GM21737 (cell line): ENCODE measurements around the gene IGF1R.

Experiments used
- ATAC-seq: cut with Tn5 transposase; IDR thresholded peaks from one replicate; pipeline ENCODE4 v1.9.1; 2021; ENCODE audit warnings: mild to moderate bottlenecking, moderate library complexity; ENCODE audit not compliant: unreplicated experiment

IGF1R gene

GRCh38 chr15:98669638-98670037, 21.3 kb downstream of the IGF1R start:
- no peak for ATAC-seq

GRCh38 chr15:98671060-98672008, 23.0 kb downstream of the IGF1R start:
- no peak for ATAC-seq

GRCh38 chr15:98673133-98673532, 24.8 kb downstream of the IGF1R start:
- ATAC-seq: no peak

- ATAC-seq: no peak
These were observed 26.0 kb downstream of the IGF1R start for GRCh38 chr15:98674336-98674735.

- no peak for ATAC-seq
These were observed 28.4 kb downstream of the IGF1R start for GRCh38 chr15:98676586-98677270.

- no peak for ATAC-seq
These were observed 29.2 kb downstream of the IGF1R start for GRCh38 chr15:98677345-98678059.

- no peak for ATAC-seq
These were observed 30.1 kb downstream of the IGF1R start for GRCh38 chr15:98678484-98678883.

GRCh38 chr15:98681061-98681460, 32.7 kb downstream of the IGF1R start:
- no peak for ATAC-seq

- ATAC-seq: no peak
These were observed 34.8 kb downstream of the IGF1R start for GRCh38 chr15:98682992-98683701.

GRCh38 chr15:98683831-98684230, 35.5 kb downstream of the IGF1R start:
- ATAC-seq: no peak

GRCh38 chr15:98684436-98684835, 36.1 kb downstream of the IGF1R start:
- ATAC-seq: no peak

GRCh38 chr15:98684995-98685525, 36.7 kb downstream of the IGF1R start:
- ATAC-seq: no peak

- no peak for ATAC-seq
These were observed 38.6 kb downstream of the IGF1R start for GRCh38 chr15:98686983-98687382.

GRCh38 chr15:98689431-98689861, 41.1 kb downstream of the IGF1R start:
- no peak for ATAC-seq

GRCh38 chr15:98690272-98690950, 42.1 kb downstream of the IGF1R start:
- ATAC-seq: no peak

GRCh38 chr15:98692213-98692612, 43.9 kb downstream of the IGF1R start:
- no peak for ATAC-seq

GRCh38 chr15:98694161-98694560, 45.8 kb downstream of the IGF1R start:
- ATAC-seq: no peak

GRCh38 chr15:98698792-98699191, 50.5 kb downstream of the IGF1R start:
- no peak for ATAC-seq

- no peak for ATAC-seq
These were observed 51.5 kb downstream of the IGF1R start for GRCh38 chr15:98699591-98700424.
